Liver (tissue), 3 donors: Measurements from ENCODE around the gene ADGRD1.

ENCODE experiments used
- GABPA ChIP-seq, 2 donors: IDR thresholded peaks in 1 of 2; conservative IDR thresholded peaks in 1 of 2; 2 replicates each; pipeline ENCODE4 v1.6.1; 2016; ENCODE audit warnings: antibody characterized with exemption in 2 of 2, mild to moderate bottlenecking in 1 of 2, moderate library complexity in 1 of 2
- JUND ChIP-seq, 2 donors: IDR thresholded peaks; 2 replicates each; pipeline ENCODE4 v1.6.1; 2016; ENCODE audit warnings: antibody characterized with exemption in 2 of 2
- MAX ChIP-seq: IDR thresholded peaks from 2 replicates; pipeline ENCODE4 v1.6.1; 2016; ENCODE audit warnings: antibody characterized with exemption
- RAD21 ChIP-seq, 2 donors: IDR thresholded peaks; 2 replicates each; pipeline ENCODE4 v1.6.1; 2016; ENCODE audit warnings: antibody characterized with exemption in 2 of 2, mild to moderate bottlenecking in 2 of 2
- TAF1 ChIP-seq: conservative IDR thresholded peaks from 2 replicates; pipeline ENCODE4 v1.6.1; 2016; ENCODE audit warnings: antibody characterized with exemption, mild to moderate bottlenecking
- TF ChIP-seq, protein P1 (sequence below): fragments of 150-350 bp; IDR thresholded peaks from 2 replicates; pipeline ENCODE4 v1.5.1; 2017; ENCODE audit warnings: improper control_type of control experiment, low read depth, low read length; ENCODE audit not compliant: missing input control
- donor health status: healthy.
- donor health status: healthy.

- TF ChIP-seq, protein P1, sequence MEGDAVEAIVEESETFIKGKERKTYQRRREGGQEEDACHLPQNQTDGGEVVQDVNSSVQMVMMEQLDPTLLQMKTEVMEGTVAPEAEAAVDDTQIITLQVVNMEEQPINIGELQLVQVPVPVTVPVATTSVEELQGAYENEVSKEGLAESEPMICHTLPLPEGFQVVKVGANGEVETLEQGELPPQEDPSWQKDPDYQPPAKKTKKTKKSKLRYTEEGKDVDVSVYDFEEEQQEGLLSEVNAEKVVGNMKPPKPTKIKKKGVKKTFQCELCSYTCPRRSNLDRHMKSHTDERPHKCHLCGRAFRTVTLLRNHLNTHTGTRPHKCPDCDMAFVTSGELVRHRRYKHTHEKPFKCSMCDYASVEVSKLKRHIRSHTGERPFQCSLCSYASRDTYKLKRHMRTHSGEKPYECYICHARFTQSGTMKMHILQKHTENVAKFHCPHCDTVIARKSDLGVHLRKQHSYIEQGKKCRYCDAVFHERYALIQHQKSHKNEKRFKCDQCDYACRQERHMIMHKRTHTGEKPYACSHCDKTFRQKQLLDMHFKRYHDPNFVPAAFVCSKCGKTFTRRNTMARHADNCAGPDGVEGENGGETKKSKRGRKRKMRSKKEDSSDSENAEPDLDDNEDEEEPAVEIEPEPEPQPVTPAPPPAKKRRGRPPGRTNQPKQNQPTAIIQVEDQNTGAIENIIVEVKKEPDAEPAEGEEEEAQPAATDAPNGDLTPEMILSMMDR = no peak
- no peak for TF ChIP-seq TAF1
- TF ChIP-seq GABPA (IDR thresholded peaks at IDR 0.05 in 1 of 2, conservative IDR thresholded peaks at IDR 0.05 in 1 of 2) = no peak
- TF ChIP-seq MAX = no peak
- no peak for TF ChIP-seq JUND (IDR thresholded peaks at IDR 0.05)
- no peak for TF ChIP-seq RAD21 (IDR thresholded peaks at IDR 0.05)
These were observed 150.2 kb downstream of the ADGRD1 start for GRCh38 chr12:131103669-131104462.
